Measurements from ENCODE around the gene FAM186B. TPM values are rescaled to one million over a fixed set of nuclear protein-coding genes. Genes with fewer than 3 reads are reported as not detected.

FAM186B gene
- total and polyA plus RNA-seq, 2 experiments from 2014 or later = 0.21 to 0.38 TPM

GRCh38 chr12:49552014-49552413 lies 53.4 kb downstream of the FAM186B start (continued):
- TF ChIP-seq ZNF462 (CRISPR knock-in tag; IDR thresholded peaks at IDR 0.05) = no peak
- TF ChIP-seq CTCF (conservative IDR thresholded peaks at IDR 0.05; ENCODE audit: low read depth in 2 of 2) = no peak
- no peak for TF ChIP-seq NANOG (IDR thresholded peaks at IDR 0.05; ENCODE audit: borderline replicate concordance)

- Histone ChIP-seq H3K4me3 (no peak overlapping the region), H3K4me2 (no peak overlapping the region), H3K4me1 (ENCODE audit: insufficient read depth) (no peaks in the 10 kb centered on the region; the same call in 1 of the 2 replicates), H3K27me3 (ENCODE audit: insufficient read depth) (peaks cover 73% of the 10 kb centered on the region), H2AFZ (no peak overlapping the region), H3F3A (replicated peaks; ENCODE audit: low read depth) (no peaks in the 10 kb centered on the region), H3K9me2 (ENCODE audit: insufficient read depth) (no peaks in the 10 kb centered on the region), H3K79me2 (replicated peaks; ENCODE audit: insufficient read depth) (no peaks in the 10 kb centered on the region), H4K20me1 (replicated peaks; ENCODE audit: insufficient read depth) (no peaks in the 10 kb centered on the region), H3K36me3 (ENCODE audit: insufficient read depth) (no peaks in the 10 kb centered on the region), H3K27ac (ENCODE audit: low read depth) (no peak overlapping the region)
- Mint-ChIP-seq H3K4me1 (peaks cover 6% of the 10 kb centered on the region; the same call in 1 of the 3 replicates), H3K36me3 (ENCODE audit: low read depth) (no peaks in the 10 kb centered on the region), H3K4me3 (no peak overlapping the region; the same call in 2 of the 3 replicates), H3K9me3 (no peaks in the 10 kb centered on the region), H3K27me3 (ENCODE audit: insufficient read depth, low read depth, poor library complexity) (peaks cover 57% of the 10 kb centered on the region), H3K27ac (no peak overlapping the region)
- DNase-seq (ENCODE audit: low spot score) = no peak
- no peak for ATAC-seq
- TF ChIP-seq ETS1 (IDR thresholded peaks at IDR 0.05) (no peak), REST (IDR thresholded peaks at IDR 0.05; ENCODE audit: unreplicated experiment) (no peak), CREB1 (CRISPR knock-in tag; IDR thresholded peaks at IDR 0.05; ENCODE audit: low read depth) (no peak), ZNF331 (CRISPR knock-in tag; IDR thresholded peaks at IDR 0.05; ENCODE audit: low read depth) (no peak), JUNB (IDR thresholded peaks at IDR 0.05; ENCODE audit: unreplicated experiment) (no peak)
Measured at GRCh38 chr12:49550693-49551252, 54.7 kb downstream of the FAM186B start.

All from GM23338 (cell line).